ENCODE measurements around the gene KCTD11. TPM values are rescaled to one million over a fixed set of nuclear protein-coding genes. Genes with fewer than 3 reads are reported as not detected.

The KCTD11 gene
- total RNA-seq, 1 donor from 2014 or later = 6.3 TPM

GRCh38 chr17:7380321-7380720 lies 28.4 kb downstream of the KCTD11 start:
- no peak for DNase-seq

- no peak for DNase-seq
These were observed 29.1 kb downstream of the KCTD11 start, which contains the start of gene TNK1 for GRCh38 chr17:7380855-7381683. Gene TNK1, plus strand, starts transcription at chr17:7381089. Its CDS starts 1,838 bp downstream, at chr17:7382927.

GRCh38 chr17:7382901-7383300 lies 30.9 kb downstream of the KCTD11 start:
- no peak for DNase-seq

GRCh38 chr17:7383371-7383741 lies 31.4 kb downstream of the KCTD11 start:
- no peak for DNase-seq

GRCh38 chr17:7383742-7384488 lies 32.0 kb downstream of the KCTD11 start:
- no peak for DNase-seq

- no peak for DNase-seq
These were observed 32.6 kb downstream of the KCTD11 start for GRCh38 chr17:7384489-7385081.

- no peak for DNase-seq
These were observed 36.9 kb downstream of the KCTD11 start for GRCh38 chr17:7388856-7389255.

GRCh38 chr17:7389924-7390910 lies 38.3 kb downstream of the KCTD11 start:
- no peak for DNase-seq

GRCh38 chr17:7391307-7391706 lies 39.3 kb downstream of the KCTD11 start:
- no peak for DNase-seq

- no peak for DNase-seq
These were observed 41.0 kb downstream of the KCTD11 start for GRCh38 chr17:7392696-7393612.

- no peak for DNase-seq
These were observed 41.9 kb downstream of the KCTD11 start for GRCh38 chr17:7393613-7394451.

- DNase-seq = peak; percentile 54
These were observed 42.7 kb downstream of the KCTD11 start, which contains the start of gene PLSCR3 for GRCh38 chr17:7394452-7395191. Gene PLSCR3, minus strand, starts transcription at chr17:7394525. Its CDS starts 415 bp downstream, at chr17:7394110.

GRCh38 chr17:7396147-7396546 lies 44.2 kb downstream of the KCTD11 start:
- DNase-seq = no peak

GRCh38 chr17:7398612-7399011 lies 46.6 kb downstream of the KCTD11 start:
- DNase-seq = no peak

- peak; percentile 59 for DNase-seq
These were observed 51.2 kb downstream of the KCTD11 start for GRCh38 chr17:7403043-7403726.

GRCh38 chr17:7403727-7403976 lies 51.7 kb downstream of the KCTD11 start:
- no peak for DNase-seq

- peak; percentile 100 for DNase-seq
These were observed 52.2 kb downstream of the KCTD11 start, which contains the start of gene TMEM256 for GRCh38 chr17:7403977-7404736. Gene TMEM256, minus strand, starts transcription at chr17:7404097. Its CDS starts 13 bp downstream, at chr17:7404084.

Measured in skin of body (tissue), 2 donors.